ENCODE results near the gene LRIT1. TPM values are rescaled to one million over a fixed set of nuclear protein-coding genes. Genes with fewer than 3 reads are reported as not detected.
"Not testable (repeated sequence)": the region's sequence is repeated elsewhere in the genome, so short reads cannot be mapped to it uniquely, and the experiment has no call there.

The LRIT1 gene, protein sequence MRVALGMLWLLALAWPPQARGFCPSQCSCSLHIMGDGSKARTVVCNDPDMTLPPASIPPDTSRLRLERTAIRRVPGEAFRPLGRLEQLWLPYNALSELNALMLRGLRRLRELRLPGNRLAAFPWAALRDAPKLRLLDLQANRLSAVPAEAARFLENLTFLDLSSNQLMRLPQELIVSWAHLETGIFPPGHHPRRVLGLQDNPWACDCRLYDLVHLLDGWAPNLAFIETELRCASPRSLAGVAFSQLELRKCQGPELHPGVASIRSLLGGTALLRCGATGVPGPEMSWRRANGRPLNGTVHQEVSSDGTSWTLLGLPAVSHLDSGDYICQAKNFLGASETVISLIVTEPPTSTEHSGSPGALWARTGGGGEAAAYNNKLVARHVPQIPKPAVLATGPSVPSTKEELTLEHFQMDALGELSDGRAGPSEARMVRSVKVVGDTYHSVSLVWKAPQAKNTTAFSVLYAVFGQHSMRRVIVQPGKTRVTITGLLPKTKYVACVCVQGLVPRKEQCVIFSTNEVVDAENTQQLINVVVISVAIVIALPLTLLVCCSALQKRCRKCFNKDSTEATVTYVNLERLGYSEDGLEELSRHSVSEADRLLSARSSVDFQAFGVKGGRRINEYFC
- total RNA-seq: not detected in 2 replicates
- long read RNA-seq: 0 reads

DNA sequence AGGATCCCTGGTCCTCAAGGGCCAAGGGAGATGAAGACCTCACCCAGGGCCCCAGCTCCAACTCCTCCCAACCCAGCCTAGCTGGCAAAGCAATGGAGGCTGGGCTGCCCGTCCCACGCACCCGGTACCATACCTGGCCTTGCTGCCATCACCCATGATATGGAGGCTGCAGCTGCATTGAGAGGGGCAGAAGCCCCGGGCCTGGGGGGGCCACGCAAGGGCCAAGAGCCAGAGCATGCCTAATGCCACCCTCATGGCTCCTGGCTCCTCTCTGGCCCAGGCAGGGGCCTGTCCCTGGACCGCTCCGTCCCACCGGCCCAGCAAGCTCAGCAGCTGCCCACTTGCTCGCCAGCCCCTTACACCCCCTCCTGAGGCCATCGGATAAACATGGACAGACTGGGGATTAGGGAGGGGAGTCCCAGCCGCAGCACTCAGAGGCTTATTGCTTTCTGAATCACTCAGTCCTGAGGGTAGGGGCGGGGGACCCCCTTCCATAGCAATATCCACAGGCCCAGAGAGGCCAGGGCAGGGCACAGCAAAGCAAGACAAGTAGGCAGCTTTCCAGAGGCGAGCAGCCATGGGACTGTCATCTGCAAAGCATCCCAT lies at the start of gene LRIT1:
Gene LRIT1, minus strand, starts transcription at position 362 of the 606 bp plus-strand sequence. Its CDS starts 107 bp downstream, at position 255.
- DNase-seq (ENCODE audit: low read depth, low spot score): no peak
- Mint-ChIP-seq H3K9me3 (no peaks in the 10 kb centered on the region), H3K36me3 (ENCODE audit: low read depth) (no peaks in the 10 kb centered on the region), H3K27ac (ENCODE audit: unreplicated experiment) (no peak within 1 kb of the TSS), H3K4me1 (peaks cover 26% of the 10 kb centered on the region), H3K27me3 (ENCODE audit: low read depth) (peaks cover 11% of the 10 kb centered on the region), H3K4me3 (no peak within 1 kb of the TSS)
- TF ChIP-seq, protein P1, sequence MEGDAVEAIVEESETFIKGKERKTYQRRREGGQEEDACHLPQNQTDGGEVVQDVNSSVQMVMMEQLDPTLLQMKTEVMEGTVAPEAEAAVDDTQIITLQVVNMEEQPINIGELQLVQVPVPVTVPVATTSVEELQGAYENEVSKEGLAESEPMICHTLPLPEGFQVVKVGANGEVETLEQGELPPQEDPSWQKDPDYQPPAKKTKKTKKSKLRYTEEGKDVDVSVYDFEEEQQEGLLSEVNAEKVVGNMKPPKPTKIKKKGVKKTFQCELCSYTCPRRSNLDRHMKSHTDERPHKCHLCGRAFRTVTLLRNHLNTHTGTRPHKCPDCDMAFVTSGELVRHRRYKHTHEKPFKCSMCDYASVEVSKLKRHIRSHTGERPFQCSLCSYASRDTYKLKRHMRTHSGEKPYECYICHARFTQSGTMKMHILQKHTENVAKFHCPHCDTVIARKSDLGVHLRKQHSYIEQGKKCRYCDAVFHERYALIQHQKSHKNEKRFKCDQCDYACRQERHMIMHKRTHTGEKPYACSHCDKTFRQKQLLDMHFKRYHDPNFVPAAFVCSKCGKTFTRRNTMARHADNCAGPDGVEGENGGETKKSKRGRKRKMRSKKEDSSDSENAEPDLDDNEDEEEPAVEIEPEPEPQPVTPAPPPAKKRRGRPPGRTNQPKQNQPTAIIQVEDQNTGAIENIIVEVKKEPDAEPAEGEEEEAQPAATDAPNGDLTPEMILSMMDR (conservative IDR thresholded peaks at IDR 0.05): no peak

DNA sequence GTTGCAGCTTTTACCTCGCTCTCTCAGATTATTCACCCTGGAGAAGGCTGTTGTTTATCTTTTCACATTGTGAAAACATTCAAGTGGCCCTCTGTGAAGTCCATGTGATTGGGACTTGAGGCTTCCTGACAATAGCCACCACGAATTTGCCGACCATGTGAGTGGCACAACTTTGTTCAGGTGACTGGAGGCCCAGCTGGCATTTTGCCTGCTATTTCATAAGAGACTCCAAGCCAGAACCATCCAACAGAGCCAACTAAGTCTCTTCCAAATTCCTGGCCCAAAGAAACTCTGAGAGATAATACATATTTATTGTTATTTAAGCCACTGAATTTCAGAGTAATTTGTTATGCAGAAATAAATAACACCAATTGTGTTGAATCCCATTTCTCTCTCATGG lies 48.9 kb upstream of the LRIT1 start:
- no peak for DNase-seq (ENCODE audit: low read depth, low spot score)
- TF ChIP-seq, protein P1 (conservative IDR thresholded peaks at IDR 0.05): no peak
- H3K36me3 Mint-ChIP-seq (ENCODE audit: low read depth): no peaks in the 10 kb centered on the region
- no peaks in the 10 kb centered on the region for H3K9me3 Mint-ChIP-seq
- H3K4me1 Mint-ChIP-seq: no peaks in the 10 kb centered on the region
- H3K27me3 Mint-ChIP-seq (ENCODE audit: low read depth): no peaks in the 10 kb centered on the region
- H3K4me3 Mint-ChIP-seq: no peak overlapping the region
- no peak overlapping the region for H3K27ac Mint-ChIP-seq (ENCODE audit: unreplicated experiment)

DNA sequence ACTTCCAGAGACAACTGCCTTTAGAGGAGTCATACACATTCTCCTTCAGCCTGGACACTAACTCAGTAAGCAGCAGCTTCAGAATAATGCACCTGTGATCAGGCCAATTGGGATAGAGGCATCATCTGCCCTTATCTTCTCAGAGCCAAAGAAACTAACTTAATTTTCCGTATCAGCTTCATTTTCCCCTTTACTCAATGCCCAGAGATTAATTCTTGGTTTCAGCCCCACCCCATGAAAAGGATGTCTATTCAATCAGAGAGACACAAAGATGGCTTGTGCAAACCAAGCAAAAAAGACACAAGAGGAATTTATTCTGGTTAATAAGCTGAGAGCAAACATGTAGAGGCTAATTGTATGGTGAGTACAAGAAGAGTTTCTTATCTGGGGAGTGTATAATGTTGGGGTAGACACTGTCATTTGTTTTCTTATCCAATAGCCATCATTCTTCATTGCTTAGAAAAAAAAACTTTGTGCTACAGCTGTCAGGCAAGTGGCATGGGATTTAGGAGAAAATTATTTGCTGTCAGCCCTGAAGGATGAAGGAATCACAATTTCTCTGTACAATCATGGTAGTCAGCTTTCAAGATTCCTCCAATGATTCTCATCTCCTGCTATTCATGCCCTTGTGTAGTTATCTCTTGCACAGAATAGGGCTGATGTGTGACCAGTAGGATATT lies 48.3 kb upstream of the LRIT1 start:
- Mint-ChIP-seq H3K36me3 (ENCODE audit: low read depth) (no peaks in the 10 kb centered on the region), H3K4me3 (no peak overlapping the region)
- TF ChIP-seq, protein P1 (conservative IDR thresholded peaks at IDR 0.05): no peak

DNA sequence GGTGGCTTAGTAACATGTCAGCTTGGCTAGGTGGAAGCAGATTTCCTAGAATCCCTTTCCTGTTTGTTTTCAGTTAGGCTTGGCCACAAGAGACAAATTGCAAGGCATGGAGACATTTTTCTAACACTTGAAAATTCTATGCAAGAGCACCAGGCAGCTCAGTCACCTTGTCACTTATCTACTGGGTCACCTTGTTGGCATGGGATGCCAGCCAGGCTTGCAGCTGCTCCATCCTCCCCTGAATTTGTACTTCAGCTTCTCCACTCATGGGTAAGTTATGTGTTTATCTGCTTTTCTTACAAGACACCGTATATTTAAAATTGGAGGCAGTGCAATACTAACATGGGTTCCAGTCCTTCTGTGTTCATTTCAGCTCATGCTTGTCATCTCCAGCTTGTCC lies 46.8 kb upstream of the LRIT1 start:
- Mint-ChIP-seq H3K27ac (ENCODE audit: unreplicated experiment) (no peak overlapping the region), H3K4me3 (no peak overlapping the region), H3K9me3 (no peaks in the 10 kb centered on the region), H3K4me1 (no peaks in the 10 kb centered on the region), H3K27me3 (ENCODE audit: low read depth) (no peaks in the 10 kb centered on the region), H3K36me3 (ENCODE audit: low read depth) (no peaks in the 10 kb centered on the region)
- TF ChIP-seq, protein P1 (conservative IDR thresholded peaks at IDR 0.05): no peak
- DNase-seq (ENCODE audit: low read depth, low spot score): no peak

More for the DNA sequence above, 48.3 kb upstream of the LRIT1 start:
- H3K9me3 Mint-ChIP-seq: no peaks in the 10 kb centered on the region
- no peaks in the 10 kb centered on the region for H3K4me1 Mint-ChIP-seq
- no peak overlapping the region for H3K27ac Mint-ChIP-seq (ENCODE audit: unreplicated experiment)
- no peaks in the 10 kb centered on the region for H3K27me3 Mint-ChIP-seq (ENCODE audit: low read depth)
- DNase-seq (ENCODE audit: low read depth, low spot score): no peak

DNA sequence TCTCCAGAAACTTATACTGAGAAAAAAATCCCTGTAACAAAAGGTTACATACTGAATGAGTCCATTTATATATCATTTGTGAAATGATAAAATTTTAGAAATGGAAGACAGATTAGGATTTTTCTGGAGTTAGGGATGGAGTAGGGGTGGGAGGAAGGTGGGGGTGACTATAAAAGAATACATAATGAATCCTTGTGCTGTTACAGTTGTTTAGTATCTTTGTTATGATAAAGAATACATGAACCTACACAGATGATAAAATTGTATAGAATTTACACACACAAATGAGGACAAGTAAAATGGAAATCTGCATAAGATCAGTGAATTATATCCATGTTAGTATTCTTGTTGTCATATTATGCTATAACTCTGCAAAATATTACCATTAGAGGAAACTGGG lies 45.3 kb upstream of the LRIT1 start:
- DNase-seq (ENCODE audit: low read depth, low spot score): no peak
- H3K36me3 Mint-ChIP-seq (ENCODE audit: low read depth): no peaks in the 10 kb centered on the region

DNA sequence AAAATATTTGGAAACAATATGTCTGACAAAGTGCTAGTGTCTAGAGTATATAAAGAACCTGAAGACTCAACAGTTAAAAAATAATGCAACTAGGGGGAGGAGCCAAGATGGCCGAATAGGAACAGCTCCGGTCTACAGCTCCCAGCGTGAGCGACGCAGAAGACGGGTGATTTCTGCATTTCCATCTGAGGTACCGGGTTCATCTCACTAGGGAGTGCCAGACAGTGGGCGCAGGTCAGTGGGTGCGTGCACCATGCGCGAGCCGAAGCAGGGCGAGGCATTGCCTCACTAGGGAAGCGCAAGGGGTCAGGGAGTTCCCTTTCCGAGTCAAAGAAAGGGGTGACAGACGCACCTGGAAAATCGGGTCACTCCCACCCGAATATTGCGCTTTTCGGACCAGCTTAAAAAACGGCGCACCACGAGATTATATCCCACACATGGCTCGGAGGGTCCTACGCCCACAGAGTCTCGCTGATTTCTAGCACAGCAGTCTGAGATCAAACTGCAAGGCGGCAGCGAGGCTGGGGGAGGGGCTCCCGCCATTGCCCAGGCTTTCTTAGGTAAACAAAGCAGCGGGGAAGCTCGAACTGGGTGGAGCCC lies 38.6 kb upstream of the LRIT1 start:
- Mint-ChIP-seq H3K36me3 (ENCODE audit: low read depth) (peaks cover 14% of the 10 kb centered on the region), H3K4me3 (peak overlapping the region; percentile 92), H3K27ac (ENCODE audit: unreplicated experiment) (peak overlapping the region; percentile 93), H3K4me1 (peaks cover 11% of the 10 kb centered on the region)
- not testable (repeated sequence) for H3K27me3 Mint-ChIP-seq (ENCODE audit: low read depth); H3K9me3 Mint-ChIP-seq
- peak; percentile 26 for DNase-seq (ENCODE audit: low read depth, low spot score)

More for the DNA sequence above, 45.3 kb upstream of the LRIT1 start:
- H3K27me3 Mint-ChIP-seq (ENCODE audit: low read depth): no peaks in the 10 kb centered on the region
- H3K9me3 Mint-ChIP-seq: no peaks in the 10 kb centered on the region
- no peak overlapping the region for H3K27ac Mint-ChIP-seq (ENCODE audit: unreplicated experiment)
- no peaks in the 10 kb centered on the region for H3K4me1 Mint-ChIP-seq
- TF ChIP-seq, protein P1 (conservative IDR thresholded peaks at IDR 0.05): no peak
- H3K4me3 Mint-ChIP-seq: no peak overlapping the region
